HG02678 (cell line): ENCODE measurements around the gene ANXA3.
"Not testable (repeated sequence)": the region's sequence is repeated elsewhere in the genome, so short reads cannot be mapped to it uniquely, and the experiment has no call there.

Source experiments
- ATAC-seq: cut with Tn5 transposase; IDR thresholded peaks from one replicate; pipeline ENCODE4 v1.9.1; 2021; ENCODE audit warnings: mild to moderate bottlenecking, moderate library complexity; ENCODE audit not compliant: unreplicated experiment

The ANXA3 gene, protein sequence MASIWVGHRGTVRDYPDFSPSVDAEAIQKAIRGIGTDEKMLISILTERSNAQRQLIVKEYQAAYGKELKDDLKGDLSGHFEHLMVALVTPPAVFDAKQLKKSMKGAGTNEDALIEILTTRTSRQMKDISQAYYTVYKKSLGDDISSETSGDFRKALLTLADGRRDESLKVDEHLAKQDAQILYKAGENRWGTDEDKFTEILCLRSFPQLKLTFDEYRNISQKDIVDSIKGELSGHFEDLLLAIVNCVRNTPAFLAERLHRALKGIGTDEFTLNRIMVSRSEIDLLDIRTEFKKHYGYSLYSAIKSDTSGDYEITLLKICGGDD

DNA sequence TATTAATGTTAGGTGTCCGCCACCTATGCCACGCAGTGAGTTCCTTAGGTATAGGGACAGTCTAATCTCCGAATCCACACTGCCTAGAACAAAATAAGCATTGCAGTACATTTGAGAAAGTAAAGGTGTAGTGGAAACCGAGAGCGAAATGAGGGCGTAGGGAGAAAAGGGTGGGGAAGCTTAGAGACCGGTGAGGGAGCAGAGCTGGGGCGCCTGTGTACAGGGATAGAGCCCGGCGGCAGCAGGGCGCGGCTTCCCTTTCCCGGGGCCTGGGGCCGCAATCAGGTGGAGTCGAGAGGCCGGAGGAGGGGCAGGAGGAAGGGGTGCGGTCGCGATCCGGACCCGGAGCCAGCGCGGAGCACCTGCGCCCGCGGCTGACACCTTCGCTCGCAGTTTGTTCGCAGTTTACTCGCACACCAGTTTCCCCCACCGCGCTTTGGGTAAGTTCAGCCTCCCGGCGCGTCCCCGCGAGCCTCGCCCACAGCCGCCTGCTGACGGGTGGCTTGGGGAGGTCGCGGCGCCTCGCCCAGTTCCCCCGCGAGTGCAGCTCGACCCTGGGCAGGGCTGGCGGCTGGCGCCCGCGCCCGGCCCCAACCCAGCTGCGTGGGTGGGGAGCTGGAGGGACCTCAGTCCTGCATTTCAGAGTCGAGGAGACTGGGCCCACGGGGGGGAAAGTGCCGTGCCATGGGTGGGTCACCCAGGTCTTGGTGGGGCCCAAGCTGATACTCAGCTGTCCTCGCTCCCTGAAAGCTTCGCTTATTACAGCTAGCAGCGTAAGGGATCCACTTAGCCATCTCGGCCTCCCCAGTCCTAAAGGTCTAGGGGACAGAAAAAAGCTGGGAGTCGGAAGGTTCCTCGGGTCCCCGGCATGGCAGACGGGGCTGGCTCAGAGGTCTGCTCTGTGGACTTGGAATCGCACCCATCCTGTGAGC lies at the start of gene ANXA3:
ANXA3 (plus strand) TSS at position 351 of the 932 bp plus-strand sequence. CDS start 2,704 bp downstream, outside the sequence.
- ATAC-seq = peak; percentile 57

DNA sequence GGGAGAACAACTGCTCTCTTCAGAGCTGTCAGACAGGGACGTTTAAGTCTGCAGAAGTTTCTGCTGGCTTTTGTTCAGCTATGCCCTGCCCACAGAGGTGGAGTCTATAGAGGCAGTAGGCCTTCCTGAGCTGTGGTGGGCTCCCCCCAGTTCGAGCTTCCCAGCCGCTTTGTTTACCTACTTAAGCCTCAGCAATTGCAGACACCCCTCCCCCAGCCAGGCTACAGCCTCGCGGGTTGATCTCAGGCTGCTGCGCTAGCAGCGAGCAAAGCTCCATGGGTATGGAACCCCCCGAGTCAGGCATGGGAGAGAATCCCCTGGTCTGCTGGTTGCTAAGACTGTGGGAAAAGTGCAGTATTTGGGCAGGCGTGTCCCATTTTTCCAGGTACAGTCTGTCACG lies 45.3 kb upstream of the ANXA3 start:
- not testable (repeated sequence) for ATAC-seq

DNA sequence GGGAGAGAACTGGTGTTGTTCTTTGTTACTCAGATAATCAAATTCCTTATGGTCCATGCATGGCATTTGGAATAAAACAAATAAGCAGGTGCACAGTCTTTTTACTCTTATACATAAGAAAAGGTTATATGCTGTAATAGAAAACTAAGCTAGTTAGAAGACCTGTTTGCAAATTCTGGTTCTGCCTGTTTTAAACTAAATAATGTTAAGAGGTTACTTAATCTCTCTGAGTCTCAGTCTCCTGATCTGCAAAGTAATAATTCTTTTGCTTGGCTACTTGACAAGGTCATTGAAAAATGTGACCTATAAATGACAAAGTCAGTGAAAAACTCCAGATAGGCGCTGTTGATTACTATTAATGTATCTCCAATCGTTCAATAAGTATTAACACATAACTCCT lies 42.5 kb upstream of the ANXA3 start:
- no peak for ATAC-seq

DNA sequence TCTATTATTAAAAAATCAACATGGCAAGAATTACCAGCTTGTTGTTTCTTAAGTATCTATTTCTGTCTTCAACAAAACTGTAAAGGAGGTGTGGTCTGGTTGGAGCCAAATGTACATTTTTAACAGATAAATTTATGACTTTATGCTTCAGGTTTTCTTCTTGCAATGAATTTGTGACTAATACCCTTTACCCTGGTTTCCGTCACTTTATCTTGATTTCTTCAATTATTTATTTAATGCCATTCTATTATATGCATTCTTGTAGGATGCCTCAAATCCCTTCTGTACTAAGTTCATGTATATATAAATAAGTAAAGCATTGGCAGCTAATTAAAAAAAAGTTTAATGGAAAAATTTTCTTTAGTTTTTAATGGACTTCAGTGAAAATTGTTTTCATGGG lies 41.5 kb upstream of the ANXA3 start:
- ATAC-seq = no peak

DNA sequence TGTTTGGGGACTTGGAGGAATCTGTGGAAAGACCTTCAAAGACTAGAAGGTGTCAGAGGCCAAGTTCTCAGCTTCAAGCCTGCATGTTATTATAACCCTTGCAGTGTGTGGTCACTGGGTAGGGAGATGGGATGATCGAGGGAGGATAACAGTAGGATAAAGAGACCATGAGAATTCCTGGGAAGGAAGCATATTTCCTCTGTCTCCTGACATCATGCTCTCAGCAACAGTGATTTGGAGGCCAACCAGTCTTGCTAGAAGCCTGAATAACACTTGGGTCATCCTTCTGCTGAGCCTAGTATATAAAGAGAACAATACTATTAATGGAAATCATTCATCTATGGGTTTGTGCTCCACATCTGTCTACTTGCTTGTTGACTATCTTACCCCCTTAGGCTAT lies 40.9 kb upstream of the ANXA3 start:
- ATAC-seq = no peak

DNA sequence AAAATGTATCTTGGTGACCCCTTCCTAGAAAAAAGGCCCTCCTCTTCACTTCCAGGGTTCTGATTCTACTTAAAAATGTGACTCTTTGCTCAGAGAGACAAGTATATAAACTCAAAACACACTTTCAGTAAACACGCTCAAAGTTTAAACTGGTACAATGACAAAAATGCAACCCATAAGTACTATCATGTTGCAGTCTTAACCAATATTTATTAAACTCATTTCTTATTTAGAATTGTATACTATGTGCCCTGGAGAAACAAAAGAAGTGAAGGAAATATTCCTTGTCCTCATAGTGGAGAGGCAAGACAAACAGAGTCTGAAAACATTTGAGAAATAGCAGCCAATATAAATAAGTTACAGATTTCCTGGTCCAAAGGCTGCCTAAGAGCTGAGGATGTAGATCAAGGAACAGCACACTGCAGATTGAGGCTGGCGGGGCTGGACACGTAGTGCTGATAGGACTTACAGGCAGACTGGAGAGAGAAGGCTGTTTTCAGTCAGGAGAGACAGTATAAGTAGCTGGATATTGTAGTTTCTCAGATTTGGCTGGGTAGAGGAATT lies 39.1 kb upstream of the ANXA3 start:
- no peak for ATAC-seq

DNA sequence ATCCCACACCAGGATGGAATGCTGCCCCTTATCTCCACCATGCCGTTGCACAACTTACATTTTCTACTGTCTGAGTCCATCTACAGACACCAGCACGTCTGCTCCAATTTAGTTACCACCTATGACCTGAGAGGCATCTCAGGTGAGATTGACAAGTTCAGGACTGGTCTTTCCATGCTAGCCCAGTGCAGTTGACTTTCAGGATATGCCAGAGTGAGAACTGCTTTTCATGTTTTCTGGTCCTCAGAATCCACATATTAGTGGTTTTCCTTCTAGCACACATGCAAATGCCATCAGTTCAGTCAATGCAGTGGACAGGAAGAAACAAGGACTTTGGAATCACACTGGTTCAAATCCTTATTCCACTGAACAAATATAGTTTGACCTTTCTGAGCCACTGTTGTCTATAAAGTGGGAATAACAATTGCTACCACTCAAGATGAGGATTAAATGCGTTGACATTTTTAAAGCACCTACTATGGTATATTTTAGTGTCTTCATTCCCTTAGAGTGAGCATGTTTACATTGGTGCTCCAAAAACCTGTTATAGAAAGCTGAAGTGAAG lies 38.1 kb upstream of the ANXA3 start:
- no peak for ATAC-seq

DNA sequence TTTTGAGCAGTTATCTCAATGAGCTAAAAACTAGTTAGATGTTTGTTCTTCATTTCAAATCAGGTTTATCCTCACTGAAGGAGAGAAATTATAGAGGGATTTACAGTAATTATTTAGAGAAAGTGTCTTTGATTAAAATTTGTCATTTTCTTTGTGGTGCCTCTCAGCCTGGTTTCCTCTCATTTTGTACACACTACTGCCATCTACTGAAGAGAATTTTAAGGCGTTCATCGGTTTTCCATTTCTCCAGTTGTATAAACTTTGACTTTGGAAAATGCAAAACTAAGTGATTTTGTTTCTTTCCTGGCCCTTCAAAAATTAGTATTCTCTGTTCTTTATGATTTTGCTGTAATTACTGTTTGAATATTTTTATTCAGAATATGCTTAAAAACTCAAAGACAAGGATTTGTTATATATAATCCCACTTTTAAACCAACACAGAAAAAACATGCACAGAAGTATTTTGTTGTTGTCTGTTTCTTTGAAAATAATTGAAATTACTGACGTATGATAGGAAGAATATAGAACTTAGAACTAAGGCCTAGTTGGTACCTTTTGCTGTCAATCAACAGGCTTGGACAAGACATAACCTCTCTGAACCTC lies 34.4 kb upstream of the ANXA3 start:
- no peak for ATAC-seq

DNA sequence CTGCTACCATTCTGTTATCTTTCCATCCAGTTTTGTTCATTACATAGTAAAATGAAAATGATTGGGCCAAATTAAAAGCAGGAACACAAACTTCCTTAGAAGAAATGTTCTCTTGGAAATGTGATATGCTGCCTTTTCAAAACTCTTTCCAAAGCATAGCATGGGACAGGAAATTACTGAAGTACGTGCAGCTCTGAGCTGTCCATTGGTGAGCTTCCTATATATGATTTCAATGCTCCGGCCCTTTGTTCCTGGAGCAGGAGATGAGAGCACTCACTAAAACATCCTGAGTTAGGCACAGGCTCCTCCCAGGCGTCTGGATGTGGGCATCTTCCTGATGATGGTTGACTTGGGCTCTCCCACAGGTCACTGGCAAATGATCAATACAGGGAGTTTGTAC lies 33.0 kb upstream of the ANXA3 start:
- no peak for ATAC-seq

DNA sequence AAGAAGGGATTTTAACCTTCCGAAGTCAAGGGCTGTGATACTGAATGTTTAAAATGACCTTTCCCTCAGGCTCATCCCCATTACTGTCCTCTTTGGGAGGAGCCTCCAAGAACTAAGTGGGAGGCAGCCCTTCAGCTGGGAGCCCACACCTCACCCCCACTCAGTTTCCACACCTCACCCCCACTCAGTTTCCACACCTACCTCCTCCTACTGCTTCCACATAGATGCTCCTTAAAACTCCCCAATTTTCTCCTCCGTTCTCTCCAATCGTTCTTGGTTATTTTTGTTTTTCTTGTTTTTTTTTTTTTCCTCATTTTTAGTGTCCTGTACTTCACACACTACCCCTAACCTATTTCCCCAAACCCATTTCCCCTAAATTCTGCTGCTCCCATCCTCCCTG lies 31.6 kb upstream of the ANXA3 start:
- no peak for ATAC-seq

DNA sequence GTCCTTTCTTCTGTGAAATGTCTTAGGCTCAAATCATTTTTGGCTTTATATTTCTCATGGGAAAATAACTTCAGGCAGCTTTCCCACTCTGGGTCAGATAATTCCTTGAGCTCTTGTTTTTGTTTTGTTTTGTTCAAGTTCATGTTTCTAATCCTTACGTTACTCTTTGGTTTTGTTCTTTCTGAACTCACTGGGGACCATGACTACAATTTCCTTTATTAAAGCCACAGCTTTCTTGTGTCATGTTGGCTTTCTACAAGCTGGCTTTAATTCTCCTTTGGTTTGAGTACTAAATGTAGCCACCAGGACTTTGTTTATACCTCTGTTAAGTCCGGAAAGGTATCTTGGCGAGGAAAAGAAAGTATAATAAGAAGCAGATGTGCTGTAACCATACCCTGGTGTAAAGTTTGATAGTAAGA lies 30.8 kb upstream of the ANXA3 start:
- ATAC-seq = no peak

DNA sequence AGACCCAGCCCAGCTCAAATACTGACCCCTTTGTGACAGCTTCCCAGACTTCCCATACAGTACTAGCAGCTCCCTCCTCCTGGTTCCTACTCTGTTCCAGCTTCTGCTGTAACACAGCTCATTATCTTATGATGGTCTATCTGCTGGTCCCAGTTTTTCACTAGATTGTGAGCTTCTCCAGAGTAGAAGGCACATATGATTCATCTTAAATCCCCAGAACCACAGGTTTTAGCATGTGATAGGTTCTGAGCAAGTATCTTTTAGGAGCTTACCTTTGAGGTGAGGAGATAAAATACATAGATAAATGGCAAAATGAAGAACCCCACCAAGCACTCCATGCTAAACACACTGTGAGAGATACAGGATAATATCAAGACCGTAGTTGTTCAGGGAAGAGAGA lies 27.6 kb upstream of the ANXA3 start:
- ATAC-seq = no peak

DNA sequence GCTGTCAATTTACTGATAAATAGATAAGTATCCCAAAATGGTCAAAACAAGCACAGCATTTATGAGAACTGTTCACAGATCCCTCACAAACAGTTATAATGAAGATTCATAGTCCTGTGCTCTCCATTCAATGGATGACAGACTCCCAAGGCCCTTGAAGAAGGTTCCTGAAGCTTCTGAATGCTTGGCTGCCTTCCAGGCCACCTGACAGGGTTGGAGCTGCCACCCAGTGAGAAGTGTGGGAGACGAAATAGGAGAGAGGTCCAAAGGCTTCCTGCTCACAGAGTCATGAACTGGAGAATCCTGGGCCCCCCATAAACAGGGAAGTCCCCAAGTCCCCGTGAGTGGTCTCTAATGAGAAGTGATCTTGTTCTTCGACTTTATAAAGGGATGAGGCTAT lies 26.0 kb upstream of the ANXA3 start:
- ATAC-seq = no peak

DNA sequence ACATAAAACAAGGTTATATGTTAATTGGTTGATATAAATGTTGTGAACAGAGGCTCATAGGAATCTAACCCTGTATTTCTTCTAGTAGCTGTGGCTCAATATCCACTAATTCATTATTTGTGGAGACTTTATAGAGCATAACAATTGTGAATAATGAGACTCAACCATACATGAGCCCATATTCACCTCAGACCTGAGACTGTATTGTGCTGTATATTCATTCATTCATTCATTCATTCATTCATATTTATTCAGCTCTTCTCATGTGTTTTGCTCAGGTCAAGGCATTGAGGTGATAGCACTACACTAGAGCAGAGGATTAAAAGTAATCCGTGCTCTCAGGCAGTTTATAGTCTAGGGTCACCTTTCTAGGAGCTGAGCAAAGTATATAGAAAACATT lies 24.5 kb upstream of the ANXA3 start:
- ATAC-seq = no peak

DNA sequence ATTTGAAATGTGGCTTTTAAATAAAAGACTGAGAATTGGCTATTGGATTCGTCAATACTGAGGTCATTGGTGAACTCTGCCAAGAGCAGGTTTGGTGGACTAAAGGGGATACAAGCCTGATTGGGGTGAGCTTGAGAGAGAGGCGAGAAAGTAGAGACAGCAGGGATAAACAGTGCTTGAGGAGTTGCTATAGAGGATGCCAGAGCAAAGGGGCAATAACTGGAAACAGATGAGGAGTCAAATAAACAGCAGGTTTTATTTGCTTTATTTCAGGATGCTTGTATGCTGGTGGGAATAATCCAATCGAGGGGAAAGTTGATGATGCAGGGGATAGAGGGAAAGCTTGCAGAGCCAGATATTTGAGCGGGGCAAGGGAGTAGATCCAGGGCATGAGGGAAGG lies 24.0 kb upstream of the ANXA3 start:
- ATAC-seq = no peak

DNA sequence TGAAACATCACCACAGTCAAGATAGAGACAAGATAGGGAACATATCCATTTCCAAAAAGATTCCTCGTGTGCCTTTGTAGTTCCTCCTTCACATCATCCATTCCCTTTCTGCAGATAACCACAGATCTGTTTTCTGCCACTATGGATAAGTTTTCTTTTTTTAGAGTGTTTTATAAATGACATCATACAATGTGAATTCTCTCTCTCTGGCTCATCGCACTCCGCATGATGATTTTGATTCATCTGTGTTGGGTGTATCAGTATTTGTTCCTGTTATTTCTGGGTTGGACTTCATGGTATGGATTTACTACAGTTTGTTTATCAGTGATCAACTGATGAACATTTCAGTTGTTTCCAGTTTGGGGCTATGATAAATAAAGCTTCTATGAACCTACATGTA lies 23.2 kb upstream of the ANXA3 start:
- no peak for ATAC-seq

DNA sequence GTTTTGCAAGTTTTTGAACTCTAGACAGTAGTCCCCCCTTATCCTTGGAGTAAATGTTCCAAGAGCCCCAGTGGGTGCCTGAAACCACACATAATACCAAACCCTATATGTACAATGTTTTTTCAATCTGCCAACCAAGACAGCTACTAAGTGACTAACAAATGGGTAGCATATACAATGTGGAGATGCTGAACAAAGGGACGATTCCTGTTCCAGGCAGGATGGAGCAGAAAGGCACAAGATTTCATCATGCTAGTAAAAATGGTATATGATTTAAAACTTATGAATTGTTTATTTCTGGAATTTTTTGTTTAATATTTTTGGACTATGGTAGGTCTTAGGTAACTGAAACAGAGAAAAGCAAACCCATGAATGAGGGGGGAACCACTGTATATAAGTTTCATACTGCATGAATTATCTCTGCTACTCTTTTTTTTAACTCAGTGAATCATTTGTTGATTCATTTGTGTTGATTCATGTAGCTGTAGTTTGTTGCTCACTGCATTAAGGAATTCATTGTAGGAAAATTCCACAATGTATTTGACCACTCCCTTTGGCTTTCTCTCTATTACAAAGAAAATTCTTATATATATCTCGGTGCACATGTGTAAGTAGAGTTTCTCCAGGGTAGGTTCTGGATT lies 21.9 kb upstream of the ANXA3 start:
- no peak for ATAC-seq

DNA sequence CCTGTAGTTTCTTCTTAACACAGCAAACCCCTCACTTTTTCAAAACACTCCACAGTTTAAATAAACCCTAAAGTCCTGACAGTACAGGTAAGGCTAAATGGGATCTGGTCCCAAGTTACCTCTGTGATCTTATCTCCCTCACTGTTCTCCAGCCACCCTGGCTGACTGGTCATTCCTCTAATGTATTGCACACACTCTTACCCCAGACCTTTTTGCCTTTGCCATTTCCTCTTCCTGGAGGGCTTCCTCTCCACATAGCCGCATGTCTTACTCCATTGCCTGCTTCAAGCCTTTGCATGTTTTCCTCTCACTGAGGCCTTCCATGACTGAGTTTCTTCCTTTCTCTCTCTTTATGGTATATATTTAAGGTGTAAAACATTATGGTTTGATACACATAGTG lies 19.5 kb upstream of the ANXA3 start:
- no peak for ATAC-seq

DNA sequence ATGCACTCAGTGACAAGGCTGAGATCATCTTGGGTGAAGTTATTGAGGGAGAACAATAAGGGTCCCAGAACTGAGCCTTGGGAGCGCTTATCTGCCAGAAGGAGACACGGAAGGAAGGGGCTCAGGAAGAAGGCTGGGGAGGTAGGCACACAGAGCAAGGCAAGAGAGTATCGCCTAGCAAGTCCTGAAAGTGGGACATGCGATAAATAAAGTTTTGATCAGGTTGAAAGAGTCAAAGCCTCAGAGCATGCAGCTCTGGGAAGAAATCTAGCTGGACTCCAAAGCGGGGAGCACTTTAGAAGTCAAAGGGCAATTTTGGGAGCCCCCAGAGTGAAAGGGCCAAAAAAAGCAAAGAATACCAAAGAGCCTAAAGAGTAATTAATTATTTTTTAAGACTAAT lies 17.7 kb upstream of the ANXA3 start:
- no peak for ATAC-seq

DNA sequence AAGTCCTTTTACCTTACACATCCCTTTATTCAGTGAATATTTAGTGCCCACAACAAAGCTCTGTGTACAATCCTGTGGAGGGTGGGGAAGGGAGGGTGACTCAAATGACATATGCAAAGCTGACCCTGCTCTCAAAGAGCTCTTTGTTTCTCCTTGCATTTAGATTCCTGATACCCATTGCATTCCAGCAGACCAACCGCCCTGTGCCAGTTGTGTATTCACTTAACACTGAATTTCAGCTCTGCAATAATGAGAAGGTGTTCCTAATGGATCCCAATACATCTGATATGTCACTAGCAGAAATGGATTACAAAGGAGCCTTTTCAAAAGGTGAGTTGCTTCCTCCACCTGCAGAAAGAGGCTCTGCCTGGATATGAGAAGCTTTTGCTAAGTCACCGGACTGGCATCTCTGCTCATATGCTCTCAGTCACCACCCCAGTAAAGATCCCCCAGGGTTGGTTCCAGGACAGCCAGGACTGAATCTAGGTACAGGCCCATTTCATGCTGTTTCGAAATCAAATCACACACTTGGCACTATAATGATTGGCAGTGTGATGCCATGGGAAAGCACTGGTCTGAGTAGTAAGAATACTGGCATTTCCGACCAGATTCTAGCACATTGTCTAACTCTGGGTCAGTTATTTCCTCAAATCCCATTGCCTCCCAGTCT lies 17.1 kb upstream of the ANXA3 start:
- ATAC-seq = no peak
